Activated CD8-positive, alpha-beta memory T cell treated with anti-CD3 and anti-CD28 coated beads for 36 hours (primary cell): ENCODE measurements around the gene RNH1. TPM values are rescaled to one million over a fixed set of nuclear protein-coding genes. Genes with fewer than 3 reads are reported as not detected.

Source experiments
- total RNA-seq, 2 experiments: library from RNA; stranded (reverse); gene quantifications; one replicate each; pipeline ENCODE4 v1.2.3, GENCODE V29; 2021

The RNH1 gene
- total RNA-seq, 2 experiments from 2014 or later = 120 TPM

Other genes starting within 250 kb of the RNH1 start
- gene NLRP6, start 228.8 kb downstream of the RNH1 start, total RNA-seq = 1 to 10 TPM; 1.5 to 1.8 TPM
- gene PGGHG, start 218.1 kb downstream of the RNH1 start, total RNA-seq = 10 to 100 TPM; 84.3 to 85.2 TPM
- not detected for gene IFITM5, start 207.7 kb downstream of the RNH1 start, total RNA-seq
- 100 to 1,000 TPM; 179 to 189 TPM for gene IFITM2, start 199.4 kb downstream of the RNH1 start, total RNA-seq
- 10 to 100 TPM; 97.5 to 99.3 TPM for gene IFITM1, start 193.2 kb downstream of the RNH1 start, total RNA-seq
- 10 to 100 TPM; 30.8 to 36.7 TPM for gene IFITM3, start 186.4 kb downstream of the RNH1 start, total RNA-seq
- gene B4GALNT4, start 137.7 kb downstream of the RNH1 start, total RNA-seq = under 1 TPM; 0.38 to 0.42 TPM
- gene PKP3, start 113.0 kb downstream of the RNH1 start, total RNA-seq = under 1 TPM in 1 of 2 experiments, not detected in 1; 0.50 TPM
- 10 to 100 TPM; 34.4 to 35.6 TPM for gene SIGIRR, start 92.2 kb downstream of the RNH1 start, total RNA-seq
- gene ANO9, start 65.2 kb downstream of the RNH1 start, total RNA-seq = 10 to 100 TPM; 21.9 to 22.0 TPM
- 10 to 100 TPM; 26.2 to 30.0 TPM for gene PTDSS2, start 57.0 kb downstream of the RNH1 start, total RNA-seq
- 10 to 100 TPM; 75.2 to 79.1 TPM for gene HRAS, start 28.3 kb upstream of the RNH1 start, total RNA-seq
- gene LRRC56, start 30.3 kb upstream of the RNH1 start, total RNA-seq = 1 to 10 TPM; 1.8 to 2.1 TPM
- gene LMNTD2, start 53.5 kb upstream of the RNH1 start, total RNA-seq = under 1 TPM; 0.75 to 0.89 TPM
- gene RASSF7, start 53.7 kb upstream of the RNH1 start, total RNA-seq = 10 to 100 TPM; 19.8 to 21.2 TPM
- gene PHRF1, start 69.2 kb upstream of the RNH1 start, total RNA-seq = 10 to 100 TPM; 46.0 to 47.4 TPM
- 1 to 10 TPM; 7.6 to 9.5 TPM for gene IRF7, start 108.7 kb upstream of the RNH1 start, total RNA-seq
- not detected for gene CDHR5, start 117.7 kb upstream of the RNH1 start, total RNA-seq
- gene SCT, start 119.9 kb upstream of the RNH1 start, total RNA-seq = not detected
- gene DRD4, start 130.0 kb upstream of the RNH1 start, total RNA-seq = under 1 TPM; 0.29 to 0.30 TPM
- gene DEAF1, start 188.0 kb upstream of the RNH1 start, total RNA-seq = 10 to 100 TPM; 55.6 to 58.7 TPM
- 10 to 100 TPM in 1 of 2 experiments, 1 to 10 TPM in 1; 8.9 to 11.2 TPM for gene TMEM80, start 188.6 kb upstream of the RNH1 start, total RNA-seq
- gene EPS8L2, start 199.0 kb upstream of the RNH1 start, total RNA-seq = 10 to 100 TPM; 12.6 to 14.3 TPM
- gene TALDO1, start 240.2 kb upstream of the RNH1 start, total RNA-seq = 100 to 1,000 TPM; 270 to 286 TPM